Astrocyte of the cerebellum (primary cell): ENCODE results near the gene SEZ6.

Experiments used
- DNase-seq: peaks from one replicate; pipeline ENCODE4 v3.0.0-alpha.2; 2011; ENCODE audit warnings: low read depth
- H3K4me3 ChIP-seq: 2 replicates; pipeline ENCODE4 v1.5.1; 2011; ENCODE audit warnings: mild to moderate bottlenecking, low read depth, low read length, moderate library complexity
- in situ Hi-C: cut with HindIII; loops from 2 replicates; pipeline ENCODE4 v1.10.0; 2017; ENCODE audit warnings: low sequenced_read_pairs
- TF ChIP-seq, protein P1 (sequence below): IDR thresholded peaks from 2 replicates; pipeline ENCODE4 v1.5.1; 2012; ENCODE audit warnings: low read length, low read depth, moderate library complexity, mild to moderate bottlenecking; ENCODE audit errors: missing control alignments

The SEZ6 gene, protein sequence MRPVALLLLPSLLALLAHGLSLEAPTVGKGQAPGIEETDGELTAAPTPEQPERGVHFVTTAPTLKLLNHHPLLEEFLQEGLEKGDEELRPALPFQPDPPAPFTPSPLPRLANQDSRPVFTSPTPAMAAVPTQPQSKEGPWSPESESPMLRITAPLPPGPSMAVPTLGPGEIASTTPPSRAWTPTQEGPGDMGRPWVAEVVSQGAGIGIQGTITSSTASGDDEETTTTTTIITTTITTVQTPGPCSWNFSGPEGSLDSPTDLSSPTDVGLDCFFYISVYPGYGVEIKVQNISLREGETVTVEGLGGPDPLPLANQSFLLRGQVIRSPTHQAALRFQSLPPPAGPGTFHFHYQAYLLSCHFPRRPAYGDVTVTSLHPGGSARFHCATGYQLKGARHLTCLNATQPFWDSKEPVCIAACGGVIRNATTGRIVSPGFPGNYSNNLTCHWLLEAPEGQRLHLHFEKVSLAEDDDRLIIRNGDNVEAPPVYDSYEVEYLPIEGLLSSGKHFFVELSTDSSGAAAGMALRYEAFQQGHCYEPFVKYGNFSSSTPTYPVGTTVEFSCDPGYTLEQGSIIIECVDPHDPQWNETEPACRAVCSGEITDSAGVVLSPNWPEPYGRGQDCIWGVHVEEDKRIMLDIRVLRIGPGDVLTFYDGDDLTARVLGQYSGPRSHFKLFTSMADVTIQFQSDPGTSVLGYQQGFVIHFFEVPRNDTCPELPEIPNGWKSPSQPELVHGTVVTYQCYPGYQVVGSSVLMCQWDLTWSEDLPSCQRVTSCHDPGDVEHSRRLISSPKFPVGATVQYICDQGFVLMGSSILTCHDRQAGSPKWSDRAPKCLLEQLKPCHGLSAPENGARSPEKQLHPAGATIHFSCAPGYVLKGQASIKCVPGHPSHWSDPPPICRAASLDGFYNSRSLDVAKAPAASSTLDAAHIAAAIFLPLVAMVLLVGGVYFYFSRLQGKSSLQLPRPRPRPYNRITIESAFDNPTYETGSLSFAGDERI

DNA sequence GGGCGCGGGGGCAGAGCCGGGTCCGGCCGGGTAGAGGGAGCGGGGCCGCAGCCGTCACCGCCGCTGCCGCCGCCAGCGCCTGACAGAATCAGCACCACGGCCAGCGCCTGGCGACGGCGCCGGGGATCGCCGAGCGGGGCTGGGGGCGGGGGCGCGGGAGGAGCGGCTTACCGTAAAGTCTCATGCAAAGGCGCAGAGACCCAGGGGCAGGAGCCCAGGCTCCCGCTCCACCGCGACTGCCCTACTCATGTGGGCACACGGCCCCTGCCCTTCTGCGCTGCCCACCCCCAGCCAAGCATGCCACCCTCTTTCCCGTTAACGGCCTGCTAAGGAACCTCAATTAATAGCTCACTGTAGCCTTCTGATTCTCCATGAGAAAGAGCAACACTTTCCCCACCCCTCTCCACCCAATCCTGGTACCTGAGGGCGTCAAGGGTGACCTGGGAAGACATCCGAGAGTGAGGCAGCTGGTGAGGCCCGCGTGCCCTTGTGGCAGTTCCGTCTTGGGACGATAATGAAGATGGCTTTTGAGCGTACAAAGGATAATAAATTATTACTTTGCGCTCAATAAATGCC is at the start of gene SEZ6:
TSS of gene SEZ6 (minus strand) at position 98 of the 576 bp plus-strand sequence. CDS start 164 bp downstream, outside the sequence.
- no peak within 1 kb of the TSS for H3K4me3 ChIP-seq
- DNase-seq, result peak; percentile 8
- TF ChIP-seq, protein P1, sequence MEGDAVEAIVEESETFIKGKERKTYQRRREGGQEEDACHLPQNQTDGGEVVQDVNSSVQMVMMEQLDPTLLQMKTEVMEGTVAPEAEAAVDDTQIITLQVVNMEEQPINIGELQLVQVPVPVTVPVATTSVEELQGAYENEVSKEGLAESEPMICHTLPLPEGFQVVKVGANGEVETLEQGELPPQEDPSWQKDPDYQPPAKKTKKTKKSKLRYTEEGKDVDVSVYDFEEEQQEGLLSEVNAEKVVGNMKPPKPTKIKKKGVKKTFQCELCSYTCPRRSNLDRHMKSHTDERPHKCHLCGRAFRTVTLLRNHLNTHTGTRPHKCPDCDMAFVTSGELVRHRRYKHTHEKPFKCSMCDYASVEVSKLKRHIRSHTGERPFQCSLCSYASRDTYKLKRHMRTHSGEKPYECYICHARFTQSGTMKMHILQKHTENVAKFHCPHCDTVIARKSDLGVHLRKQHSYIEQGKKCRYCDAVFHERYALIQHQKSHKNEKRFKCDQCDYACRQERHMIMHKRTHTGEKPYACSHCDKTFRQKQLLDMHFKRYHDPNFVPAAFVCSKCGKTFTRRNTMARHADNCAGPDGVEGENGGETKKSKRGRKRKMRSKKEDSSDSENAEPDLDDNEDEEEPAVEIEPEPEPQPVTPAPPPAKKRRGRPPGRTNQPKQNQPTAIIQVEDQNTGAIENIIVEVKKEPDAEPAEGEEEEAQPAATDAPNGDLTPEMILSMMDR, result no peak
- in situ Hi-C loops, result no loop called here

DNA sequence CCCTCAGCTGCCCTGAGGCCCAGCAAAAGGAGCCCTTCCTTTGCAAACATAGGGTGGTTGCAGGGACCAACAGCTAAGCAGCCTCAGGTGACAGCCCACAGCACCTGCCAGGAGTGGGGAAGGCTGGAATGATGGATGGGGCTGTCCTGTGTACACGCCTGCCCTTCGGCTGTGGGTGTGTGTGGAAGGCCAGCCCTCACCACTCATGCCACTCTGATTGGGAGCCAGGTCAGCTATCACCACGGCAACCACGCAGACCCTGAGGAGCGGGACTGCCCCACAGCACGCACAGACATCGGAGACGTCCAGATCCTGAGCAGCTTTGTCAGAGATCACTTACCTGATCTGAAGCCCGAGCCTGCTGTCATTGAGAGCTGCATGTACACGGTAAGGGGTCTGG is 49.0 kb upstream of the SEZ6 start:
- DNase-seq, result no peak
- no peak overlapping the region for H3K4me3 ChIP-seq
- in situ Hi-C loops, result no loop called here
- TF ChIP-seq, protein P1, result no peak

DNA sequence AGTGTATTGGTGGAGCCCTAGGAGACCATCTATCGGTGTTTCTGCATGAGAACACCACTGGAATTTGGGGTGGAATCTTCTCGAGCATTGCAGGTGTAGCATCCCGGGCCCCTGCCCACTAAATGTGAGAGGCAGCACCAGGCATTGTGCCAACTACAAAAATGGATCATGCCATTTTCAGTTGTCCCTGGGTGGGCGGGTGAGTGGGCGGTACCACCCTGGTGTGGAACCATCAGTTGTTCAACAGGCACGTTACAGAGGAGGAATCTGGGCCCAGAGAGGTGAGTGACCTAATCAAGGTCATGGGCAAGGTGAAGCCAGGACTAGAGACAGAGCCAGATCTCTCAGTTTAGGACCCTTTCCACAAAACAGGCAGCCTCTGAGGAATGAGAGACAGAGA is 45.9 kb upstream of the SEZ6 start:
- in situ Hi-C loops, result no loop called here
- TF ChIP-seq, protein P1, result no peak
- DNase-seq, result no peak
- no peak overlapping the region for H3K4me3 ChIP-seq

DNA sequence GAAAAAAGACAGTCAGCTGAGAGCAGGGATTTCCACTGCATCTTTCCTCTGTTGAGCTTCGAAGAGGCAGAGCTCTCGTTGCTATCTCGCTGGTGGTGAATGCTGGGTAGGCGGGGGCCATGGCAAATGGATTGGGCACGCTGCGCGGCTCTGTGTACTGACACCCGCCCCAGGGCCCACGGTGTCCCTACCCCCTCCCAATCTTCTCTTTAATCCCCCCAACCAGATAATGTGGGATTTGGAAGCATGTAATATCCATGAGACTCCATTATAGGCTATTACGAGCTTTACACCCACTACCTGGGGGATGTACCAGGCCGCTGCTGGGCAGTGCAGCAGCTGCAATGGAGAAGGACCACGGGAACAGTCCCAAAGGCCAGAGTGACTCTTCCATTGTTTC is 45.4 kb upstream of the SEZ6 start:
- DNase-seq, result no peak
- H3K4me3 ChIP-seq, result no peak overlapping the region
- in situ Hi-C loops, result no loop called here
- TF ChIP-seq, protein P1, result no peak

DNA sequence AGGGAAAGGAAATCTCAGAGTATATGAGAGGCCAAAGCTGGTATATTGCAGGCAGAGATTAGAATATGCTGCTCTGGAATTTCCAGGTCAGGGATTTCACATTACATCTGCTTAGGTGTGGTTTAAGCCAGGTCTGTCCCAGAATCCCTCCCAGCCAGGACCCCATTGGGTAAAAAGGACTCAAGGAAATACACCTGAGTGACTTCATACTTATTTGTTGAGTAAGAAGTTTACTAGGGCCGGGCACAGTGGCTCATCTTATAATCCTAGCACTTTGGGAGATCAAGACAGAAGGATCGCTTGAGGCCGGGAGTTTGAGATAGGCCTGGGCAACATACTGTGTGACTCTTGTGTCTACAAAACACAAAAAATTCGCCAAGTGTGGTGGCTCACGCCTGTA is 44.3 kb upstream of the SEZ6 start:
- TF ChIP-seq, protein P1, result no peak
- in situ Hi-C loops, result no loop called here
- no peak for DNase-seq
- no peak overlapping the region for H3K4me3 ChIP-seq

DNA sequence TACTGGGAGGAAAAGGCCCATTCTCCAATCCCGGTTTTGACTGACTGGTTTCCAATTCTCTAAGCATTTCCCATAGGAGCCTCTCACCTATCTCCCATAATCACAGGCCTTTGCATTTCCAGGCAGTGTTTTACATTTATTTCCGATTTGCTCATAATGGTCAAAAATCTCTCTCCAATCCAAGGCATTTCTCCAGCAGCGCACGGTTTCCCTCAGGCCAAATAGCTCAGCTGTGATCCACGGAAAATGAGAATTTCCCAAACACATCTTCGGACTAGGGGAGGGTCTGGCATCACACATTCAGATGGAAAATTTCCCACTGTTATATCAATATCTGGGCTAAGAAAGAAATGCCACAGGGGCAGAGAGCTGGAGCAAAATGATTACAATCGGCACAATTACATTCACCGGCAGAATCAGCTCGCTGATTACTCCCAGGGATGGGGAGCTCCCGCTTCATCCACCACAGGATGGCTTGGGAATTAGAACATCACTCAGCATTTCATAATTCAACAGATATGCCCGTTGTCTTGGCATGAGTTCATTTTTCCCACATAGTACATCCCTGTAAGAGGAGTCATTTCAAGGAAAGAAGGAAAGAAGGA is 43.8 kb upstream of the SEZ6 start:
- TF ChIP-seq, protein P1, result no peak
- no peak overlapping the region for H3K4me3 ChIP-seq
- DNase-seq, result no peak
- in situ Hi-C loops, result no loop called here
